H9 (cell line): ENCODE results near the gene GAS6. TPM values are rescaled to one million over a fixed set of nuclear protein-coding genes. Genes with fewer than 3 reads are reported as not detected.

Experiments used
- DNase-seq: peaks from one replicate; pipeline ENCODE4 v3.0.0-alpha.2; 2017
- H2AFZ ChIP-seq: one replicate; pipeline ENCODE4 v1.6.1; 2013; ENCODE audit warnings: mild to moderate bottlenecking, low read length, control low read depth, moderate library complexity
- H2AK5ac ChIP-seq: 2 replicates; pipeline ENCODE4 v1.6.1; 2013; ENCODE audit warnings: low read length, control low read depth, mixed read lengths; ENCODE audit not compliant: insufficient read length
- H2BK120ac ChIP-seq: one replicate; pipeline ENCODE4 v1.6.1; 2013; ENCODE audit warnings: low read depth, mild to moderate bottlenecking, low read length, control low read depth, inconsistent platforms; ENCODE audit not compliant: poor library complexity, severe bottlenecking
- H2BK12ac ChIP-seq: 2 replicates; pipeline ENCODE4 v1.6.1; 2013; ENCODE audit warnings: low read length, control low read depth, mixed read lengths, low read depth; ENCODE audit not compliant: insufficient read length
- H2BK15ac ChIP-seq: 2 replicates; pipeline ENCODE4 v1.6.1; 2013; ENCODE audit warnings: low read depth, low read length, control low read depth
- H2BK20ac ChIP-seq: one replicate; pipeline ENCODE4 v1.6.1; 2013; ENCODE audit warnings: low read depth, mild to moderate bottlenecking, low read length, control low read depth, inconsistent platforms; ENCODE audit not compliant: poor library complexity, severe bottlenecking
- H2BK5ac ChIP-seq: 2 replicates; pipeline ENCODE4 v1.6.1; 2013; ENCODE audit warnings: low read length, control low read depth, mixed read lengths; ENCODE audit not compliant: insufficient read length
- H3K14ac ChIP-seq: 2 replicates; pipeline ENCODE4 v1.6.1; 2013; ENCODE audit warnings: low read length, control low read depth; ENCODE audit not compliant: insufficient read depth
- H3K18ac ChIP-seq: 2 replicates; pipeline ENCODE4 v1.6.1; 2013; ENCODE audit warnings: low read depth, mild to moderate bottlenecking, mixed read lengths, low read length, control low read depth; ENCODE audit not compliant: insufficient read length
- H3K23ac ChIP-seq: 2 replicates; pipeline ENCODE4 v1.6.1; 2013; ENCODE audit warnings: low read length, control low read depth, mixed read lengths, low read depth; ENCODE audit not compliant: insufficient read length
- H3K23me2 ChIP-seq: 2 replicates; pipeline ENCODE4 v1.6.1; 2013; ENCODE audit warnings: low read depth, mild to moderate bottlenecking, mixed read lengths, low read length, control low read depth; ENCODE audit not compliant: insufficient read length, poor library complexity, severe bottlenecking
- H3K27ac ChIP-seq: 2 replicates; pipeline ENCODE4 v1.5.1; 2013; ENCODE audit warnings: low read length, control low read depth, mixed read lengths, low read depth; ENCODE audit not compliant: insufficient read length
- H3K27me3 ChIP-seq: 2 replicates; pipeline ENCODE4 v1.6.1; 2013; ENCODE audit warnings: low read length, control low read depth, inconsistent platforms; ENCODE audit not compliant: insufficient read depth
- H3K4ac ChIP-seq: 2 replicates; pipeline ENCODE4 v1.6.1; 2013; ENCODE audit warnings: low read depth, mild to moderate bottlenecking, control low read depth, inconsistent platforms, low read length, moderate library complexity
- H3K4me1 ChIP-seq: 2 replicates; pipeline ENCODE4 v1.6.1; 2013; ENCODE audit warnings: low read length, control low read depth, inconsistent platforms; ENCODE audit not compliant: insufficient read depth
- H3K4me2 ChIP-seq: 2 replicates; pipeline ENCODE4 v1.6.1; 2013; ENCODE audit warnings: low read length, control low read depth, mixed read lengths; ENCODE audit not compliant: insufficient read length, insufficient read depth
- H3K56ac ChIP-seq: 2 replicates; pipeline ENCODE4 v1.6.1; 2013; ENCODE audit warnings: low read depth, mild to moderate bottlenecking, mixed read lengths, low read length, control low read depth; ENCODE audit not compliant: insufficient read length
- H3K79me1 ChIP-seq: 2 replicates; pipeline ENCODE4 v1.6.1; 2013; ENCODE audit warnings: low read depth, mild to moderate bottlenecking, moderate library complexity, low read length, control low read depth, inconsistent platforms; ENCODE audit not compliant: insufficient read depth, poor library complexity, severe bottlenecking
- H3K79me2 ChIP-seq: 2 replicates; pipeline ENCODE4 v1.6.1; 2013; ENCODE audit warnings: low read length, control low read depth, inconsistent platforms; ENCODE audit not compliant: insufficient read depth
- H3K9ac ChIP-seq: 2 replicates; pipeline ENCODE4 v1.6.1; 2013; ENCODE audit warnings: low read length, control low read depth, mixed read lengths; ENCODE audit not compliant: insufficient read length; ENCODE audit errors: extremely low read depth
- H3K9me3 ChIP-seq: one replicate; pipeline ENCODE4 v1.6.1; 2013; ENCODE audit warnings: low read depth, low read length, inconsistent platforms; ENCODE audit not compliant: control insufficient read depth
- H3T11ph ChIP-seq: one replicate; pipeline ENCODE4 v1.6.1; 2013; ENCODE audit warnings: mild to moderate bottlenecking, low read length, control low read depth, inconsistent platforms
- H4K20me1 ChIP-seq: one replicate; pipeline ENCODE4 v1.6.1; 2013; ENCODE audit not compliant: control insufficient read depth, insufficient read length, insufficient read depth
- H4K5ac ChIP-seq: 2 replicates; pipeline ENCODE4 v1.6.1; 2013; ENCODE audit warnings: low read depth, mild to moderate bottlenecking, mixed read lengths, low read length, control low read depth; ENCODE audit not compliant: insufficient read length
- H4K8ac ChIP-seq: replicated peaks from 2 replicates; pipeline ENCODE4 v1.6.1; 2013; ENCODE audit warnings: low read length, control low read depth, mixed read lengths, low read depth; ENCODE audit not compliant: insufficient read length
- H4K91ac ChIP-seq: 2 replicates; pipeline ENCODE4 v1.6.1; 2013; ENCODE audit warnings: low read depth, mild to moderate bottlenecking, moderate library complexity, mixed read lengths, low read length, control low read depth; ENCODE audit not compliant: insufficient read length
- H3K27ac Mint-ChIP-seq, 3 experiments: 2 replicates in 2 of 3; 3 replicates in 1 of 3; pipeline ENCODE4 v1.8.0; 2020 to 2021; ENCODE audit warnings: mixed read lengths in 3 of 3, mild to moderate bottlenecking in 1 of 3, moderate library complexity in 1 of 3
- H3K27me3 Mint-ChIP-seq: 2 replicates; pipeline ENCODE4 v1.8.0; 2021; ENCODE audit warnings: low read depth, mild to moderate bottlenecking, moderate library complexity, mixed read lengths
- H3K36me3 Mint-ChIP-seq, 3 experiments: 2 replicates in 2 of 3; 3 replicates in 1 of 3; pipeline ENCODE4 v1.8.0; 2020 to 2021; ENCODE audit warnings: low read depth in 3 of 3, mixed read lengths in 3 of 3; ENCODE audit not compliant: insufficient read depth in 1 of 3
- H3K4me1 Mint-ChIP-seq, 2 experiments: 2 replicates each; pipeline ENCODE4 v1.8.0; 2020; ENCODE audit warnings: mixed read lengths in 2 of 2
- H3K4me3 Mint-ChIP-seq, 2 experiments: 2 replicates in 1 of 2; 3 replicates in 1 of 2; pipeline ENCODE4 v1.8.0; 2020 to 2021; ENCODE audit warnings: mild to moderate bottlenecking in 2 of 2, mixed read lengths in 2 of 2, moderate library complexity in 1 of 2
- H3K9me3 Mint-ChIP-seq, 2 experiments: 2 replicates in 1 of 2; 3 replicates in 1 of 2; pipeline ENCODE4 v1.8.0; 2020; ENCODE audit warnings: mild to moderate bottlenecking in 2 of 2, mixed read lengths in 2 of 2, moderate library complexity in 1 of 2
- WGBS: extraction: QIAGEN DNeasy Blood & Tissue Kit; methylation state at CpG from one replicate; pipeline ENCODE4 v1.1.7; 2013; ENCODE audit warnings: missing lambda C conversion rate, low lambda C conversion rate, mixed read lengths; ENCODE audit not compliant: insufficient read length; ENCODE audit errors: extremely low coverage; 5-methylcytosine and 5-hydroxymethylcytosine counted together
- total RNA-seq: library from RNA; stranded (reverse); gene quantifications from 2 replicates; pipeline ENCODE4 v1.2.1, GENCODE V29; 2021
- TF ChIP-seq, protein P1 (sequence below): fragments of 200-600 bp; sonication (generic); conservative IDR thresholded peaks from 3 replicates; pipeline ENCODE4 v1.8.0; 2021; ENCODE audit warnings: antibody characterized with exemption, mild to moderate bottlenecking

Gene GAS6
- total RNA-seq, 1 experiment from 2014 or later: 20.5 TPM

- Histone ChIP-seq H3K27ac (no peak overlapping the region), H2AK5ac (no peak overlapping the region), H2BK5ac (no peak overlapping the region), H2AFZ (no peak overlapping the region), H3T11ph (no peak overlapping the region), H3K23me2 (no peaks in the 10 kb centered on the region), H3K4me2 (no peak overlapping the region), H3K56ac (no peak overlapping the region), H2BK12ac (no peak overlapping the region), H4K20me1 (no peaks in the 10 kb centered on the region), H2BK20ac (no peak overlapping the region), H3K79me1 (no peaks in the 10 kb centered on the region), H3K4ac (no peak overlapping the region), H4K5ac (no peak overlapping the region), H3K18ac (no peak overlapping the region), H3K9me3 (no peaks in the 10 kb centered on the region), H3K79me2 (no peaks in the 10 kb centered on the region), H4K91ac (no peak overlapping the region), H4K8ac (no peak overlapping the region), H2BK15ac (no peak overlapping the region), H3K14ac (no peak overlapping the region), H3K9ac (no peak overlapping the region), H2BK120ac (no peak overlapping the region), H3K4me1 (no peaks in the 10 kb centered on the region), H3K27me3 (no peaks in the 10 kb centered on the region), H3K23ac (no peak overlapping the region)
- H3K27me3 Mint-ChIP-seq: no peaks in the 10 kb centered on the region
- H3K9me3 Mint-ChIP-seq: no peaks in the 10 kb centered on the region
- H3K36me3 Mint-ChIP-seq: peaks cover 5 to 40% (median 36%) of the 10 kb centered on the region in 3 experiments
- H3K4me1 Mint-ChIP-seq: peaks cover 3 to 4% of the 10 kb centered on the region in 2 experiments; a peak in 1 of 4 replicates
- no CpG with 5 or more reads among the region's 20 CpGs for WGBS
- no peak for DNase-seq
- no peak overlapping the region for H3K4me3 Mint-ChIP-seq
- no peak overlapping the region; a peak in 1 of 7 replicates for H3K27ac Mint-ChIP-seq
- TF ChIP-seq, protein P1, sequence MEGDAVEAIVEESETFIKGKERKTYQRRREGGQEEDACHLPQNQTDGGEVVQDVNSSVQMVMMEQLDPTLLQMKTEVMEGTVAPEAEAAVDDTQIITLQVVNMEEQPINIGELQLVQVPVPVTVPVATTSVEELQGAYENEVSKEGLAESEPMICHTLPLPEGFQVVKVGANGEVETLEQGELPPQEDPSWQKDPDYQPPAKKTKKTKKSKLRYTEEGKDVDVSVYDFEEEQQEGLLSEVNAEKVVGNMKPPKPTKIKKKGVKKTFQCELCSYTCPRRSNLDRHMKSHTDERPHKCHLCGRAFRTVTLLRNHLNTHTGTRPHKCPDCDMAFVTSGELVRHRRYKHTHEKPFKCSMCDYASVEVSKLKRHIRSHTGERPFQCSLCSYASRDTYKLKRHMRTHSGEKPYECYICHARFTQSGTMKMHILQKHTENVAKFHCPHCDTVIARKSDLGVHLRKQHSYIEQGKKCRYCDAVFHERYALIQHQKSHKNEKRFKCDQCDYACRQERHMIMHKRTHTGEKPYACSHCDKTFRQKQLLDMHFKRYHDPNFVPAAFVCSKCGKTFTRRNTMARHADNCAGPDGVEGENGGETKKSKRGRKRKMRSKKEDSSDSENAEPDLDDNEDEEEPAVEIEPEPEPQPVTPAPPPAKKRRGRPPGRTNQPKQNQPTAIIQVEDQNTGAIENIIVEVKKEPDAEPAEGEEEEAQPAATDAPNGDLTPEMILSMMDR: no peak
These were observed 35.5 kb downstream of the GAS6 start for GRCh38 chr13:113828282-113828825.
